ENCODE results near the gene RAMP3.

GRCh38 chr7:45229156-45229920 lies 71.7 kb downstream of the RAMP3 start:
- TF ChIP-seq JUNB (IDR thresholded peaks at IDR 0.05) (no peak), TFCP2L1 (CRISPR knock-in tag; IDR thresholded peaks at IDR 0.05) (no peak), CTCF (IDR thresholded peaks at IDR 0.05) (no peak), PHF8 (IDR thresholded peaks at IDR 0.05; ENCODE audit: borderline replicate concordance, low read depth) (no peak), BHLHE40 (IDR thresholded peaks at IDR 0.05; ENCODE audit: low read depth, low read length) (no peak), MAX (IDR thresholded peaks at IDR 0.05) (no peak), REST (IDR thresholded peaks at IDR 0.05) (no peak), RAD21 (conservative IDR thresholded peaks at IDR 0.05 in 1 of 2, IDR thresholded peaks at IDR 0.05 in 1 of 2) (no peak), EP300 (IDR thresholded peaks at IDR 0.05) (no peak), CEBPB (IDR thresholded peaks at IDR 0.05) (no peak), MYC (IDR thresholded peaks at IDR 0.05; ENCODE audit: borderline replicate concordance, low read length) (no peak), HOXA7 (CRISPR knock-in tag; IDR thresholded peaks at IDR 0.05) (no peak), POLR2A (IDR thresholded peaks at IDR 0.05; ENCODE audit: low read length) (no peak), KDM1A (IDR thresholded peaks at IDR 0.05; ENCODE audit: low read depth) (no peak)

Data from A549 (cell line).